ENCODE measurements around the gene GATA1. TPM values are rescaled to one million over a fixed set of nuclear protein-coding genes. Genes with fewer than 3 reads are reported as not detected.

Gene GATA1
- total RNA-seq, 4 donors from 2014 or later, result not detected

DNA sequence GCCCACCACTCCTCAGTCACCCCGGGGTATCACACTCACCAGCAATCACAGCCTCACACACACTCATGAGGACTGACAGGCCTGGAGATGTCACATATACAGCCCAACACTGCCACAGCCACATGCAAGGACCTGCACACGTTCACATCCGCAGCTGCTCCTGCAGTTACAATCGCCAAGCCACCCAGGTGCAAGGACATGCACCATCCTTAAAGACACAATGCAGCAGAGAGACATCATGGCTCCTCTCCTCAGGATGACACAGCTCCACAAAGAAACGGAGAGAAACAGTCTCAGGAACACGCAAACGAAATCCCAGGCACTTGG lies 48.0 kb downstream of the GATA1 start:
- intact Hi-C loops (cut with DNase I; ENCODE audit: low total_unique reads), result no loop called here
- DNase-seq (ENCODE audit: low spot score in 2 of 2), result no peak
- WGBS, 2 donors, result 3 to 41% methylated on average over 5 to 7 of the region's 7 CpGs
- TF ChIP-seq POLR2A (IDR thresholded peaks at IDR 0.05), result no peak
- TF ChIP-seq, protein P1, sequence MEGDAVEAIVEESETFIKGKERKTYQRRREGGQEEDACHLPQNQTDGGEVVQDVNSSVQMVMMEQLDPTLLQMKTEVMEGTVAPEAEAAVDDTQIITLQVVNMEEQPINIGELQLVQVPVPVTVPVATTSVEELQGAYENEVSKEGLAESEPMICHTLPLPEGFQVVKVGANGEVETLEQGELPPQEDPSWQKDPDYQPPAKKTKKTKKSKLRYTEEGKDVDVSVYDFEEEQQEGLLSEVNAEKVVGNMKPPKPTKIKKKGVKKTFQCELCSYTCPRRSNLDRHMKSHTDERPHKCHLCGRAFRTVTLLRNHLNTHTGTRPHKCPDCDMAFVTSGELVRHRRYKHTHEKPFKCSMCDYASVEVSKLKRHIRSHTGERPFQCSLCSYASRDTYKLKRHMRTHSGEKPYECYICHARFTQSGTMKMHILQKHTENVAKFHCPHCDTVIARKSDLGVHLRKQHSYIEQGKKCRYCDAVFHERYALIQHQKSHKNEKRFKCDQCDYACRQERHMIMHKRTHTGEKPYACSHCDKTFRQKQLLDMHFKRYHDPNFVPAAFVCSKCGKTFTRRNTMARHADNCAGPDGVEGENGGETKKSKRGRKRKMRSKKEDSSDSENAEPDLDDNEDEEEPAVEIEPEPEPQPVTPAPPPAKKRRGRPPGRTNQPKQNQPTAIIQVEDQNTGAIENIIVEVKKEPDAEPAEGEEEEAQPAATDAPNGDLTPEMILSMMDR (IDR thresholded peaks at IDR 0.05), result no peak
- no peak overlapping the region for H3K4me3 ChIP-seq (ENCODE audit: low read depth, poor library complexity, severe bottlenecking)

DNA sequence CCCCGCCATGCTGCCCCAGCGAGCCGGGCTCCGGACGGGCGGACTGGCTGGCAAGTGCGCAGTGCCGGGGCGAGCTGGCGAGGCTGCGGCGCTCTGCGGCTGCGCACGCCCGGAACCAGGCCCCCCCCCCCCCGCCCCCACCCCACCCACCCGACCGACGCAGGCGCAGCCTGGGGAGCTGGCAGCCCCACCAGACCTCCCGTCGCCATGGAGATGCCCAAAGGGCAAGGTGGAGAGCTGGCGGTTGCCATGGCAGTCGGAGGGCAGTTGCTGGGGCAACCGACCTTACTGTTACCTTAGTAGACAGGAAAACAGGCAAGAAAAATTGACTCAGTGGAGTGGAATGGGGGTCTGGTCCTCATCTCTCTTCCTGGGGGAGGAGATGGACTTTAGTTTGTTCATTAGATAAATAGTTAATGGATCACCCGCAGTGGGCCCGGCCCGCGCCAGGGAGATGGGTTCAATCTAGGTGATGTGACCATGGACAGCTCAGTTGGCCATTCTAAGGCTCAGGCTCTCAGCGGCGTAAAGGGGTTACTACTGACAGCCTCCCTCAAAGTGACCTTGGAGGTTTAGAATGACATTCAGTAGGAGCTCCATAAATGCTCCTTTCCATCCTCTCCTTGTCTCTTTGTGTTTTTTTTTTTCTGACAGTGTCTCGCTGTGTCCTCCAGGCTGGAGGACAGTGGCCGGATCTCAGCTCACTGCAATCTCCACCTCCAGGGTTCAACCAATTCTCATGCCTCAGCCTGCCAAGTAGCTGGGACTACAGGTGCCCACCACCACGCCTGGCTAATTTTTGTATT lies 49.3 kb downstream of the GATA1 start, which contains the start of gene PCSK1N:
Gene PCSK1N (minus strand): TSS at position 87 of the 806 bp plus-strand sequence. CDS start 78 bp downstream, at position 9.
- DNase-seq (ENCODE audit: low spot score in 2 of 2), result no peak
- no peak within 1 kb of the TSS for H3K4me3 ChIP-seq (ENCODE audit: low read depth, poor library complexity, severe bottlenecking)
- TF ChIP-seq POLR2A (IDR thresholded peaks at IDR 0.05), result no peak
- TF ChIP-seq, protein P1 (IDR thresholded peaks at IDR 0.05), result no peak
- WGBS, 2 donors, result 51 to 59% methylated on average over 9 to 18 of the region's 35 CpGs
- intact Hi-C loops (cut with DNase I; ENCODE audit: low total_unique reads), result no loop called here

DNA sequence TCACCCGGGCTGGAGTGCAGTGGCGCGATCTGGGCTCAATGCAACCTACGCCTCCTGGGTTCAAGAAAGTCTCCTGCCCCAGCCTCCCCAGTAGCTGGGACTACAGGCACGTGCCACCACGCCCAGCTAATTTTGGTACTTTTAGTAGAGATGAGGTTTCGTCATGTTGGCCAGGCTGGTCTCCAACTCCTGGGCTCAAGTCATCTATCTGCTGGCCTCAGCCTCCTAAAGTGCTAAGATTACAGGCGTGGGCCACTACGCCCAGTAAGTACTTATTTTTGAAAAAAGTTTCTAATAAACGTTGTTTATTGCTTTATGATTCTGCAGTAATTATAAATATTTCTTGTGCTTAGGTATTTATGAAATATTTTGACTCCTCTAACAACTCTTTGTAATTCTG lies 53.3 kb downstream of the GATA1 start:
- DNase-seq (ENCODE audit: low spot score in 2 of 2), result no peak
- no peak overlapping the region for H3K4me3 ChIP-seq (ENCODE audit: low read depth, poor library complexity, severe bottlenecking)
- WGBS, 2 donors, result 79 to 89% methylated on average over 10 of the region's 10 CpGs
- intact Hi-C loops (cut with DNase I; ENCODE audit: low total_unique reads), result no loop called here
- TF ChIP-seq, protein P1 (IDR thresholded peaks at IDR 0.05), result no peak
- no peak for TF ChIP-seq POLR2A (IDR thresholded peaks at IDR 0.05)

Other genes with a start within 250 kb of the GATA1 start
- gene TBC1D25, start 246.9 kb upstream of the GATA1 start, total RNA-seq, result 10 to 100 TPM; 11.6 to 43.8 (median 16.2) TPM
- gene RBM3, start 212.1 kb upstream of the GATA1 start, total RNA-seq, result 100 to 1,000 TPM; 162 to 207 (median 198) TPM
- gene WDR13, start 189.1 kb upstream of the GATA1 start, total RNA-seq, result 100 to 1,000 TPM in 3 of 4 donors, 10 to 100 TPM in 1; 87.8 to 143 (median 121) TPM
- gene WAS, start 102.8 kb upstream of the GATA1 start, total RNA-seq, result 1 to 10 TPM; 1.3 to 4.1 (median 3.2) TPM
- 10 to 100 TPM in 1 of 4 donors, 1 to 10 TPM in 3; 6.7 to 15.0 (median 9.2) TPM for gene SUV39H1, start 89.9 kb upstream of the GATA1 start, total RNA-seq
- gene GLOD5, start 24.8 kb upstream of the GATA1 start, total RNA-seq, result not detected
- 10 to 100 TPM; 55.3 to 90.2 (median 67.9) TPM for gene HDAC6, start 15.5 kb downstream of the GATA1 start, total RNA-seq
- not detected for gene ERAS, start 39.9 kb downstream of the GATA1 start, total RNA-seq
- 10 to 100 TPM in 2 of 4 donors, 1 to 10 TPM in 2; 2.9 to 16.7 (median 8.5) TPM for gene PCSK1N, start 49.0 kb downstream of the GATA1 start, total RNA-seq
- gene TIMM17B, start 111.2 kb downstream of the GATA1 start, total RNA-seq, result 10 to 100 TPM; 37.1 to 46.2 (median 42.2) TPM
- gene PQBP1, start 111.3 kb downstream of the GATA1 start, total RNA-seq, result 10 to 100 TPM; 68.0 to 88.6 (median 73.6) TPM
- 10 to 100 TPM; 14.0 to 27.9 (median 25.4) TPM for gene SLC35A2, start 125.1 kb downstream of the GATA1 start, total RNA-seq
- gene PIM2, start 132.4 kb downstream of the GATA1 start, total RNA-seq, result 10 to 100 TPM in 1 of 4 donors, 1 to 10 TPM in 3; 5.2 to 10.3 (median 8.3) TPM
- gene OTUD5, start 171.0 kb downstream of the GATA1 start, total RNA-seq, result 10 to 100 TPM; 47.2 to 66.8 (median 53.6) TPM
- gene KCND1, start 185.3 kb downstream of the GATA1 start, total RNA-seq, result under 1 TPM; 0.08 to 0.72 (median 0.33) TPM
- 10 to 100 TPM; 30.0 to 43.7 (median 32.4) TPM for gene GRIPAP1, start 215.7 kb downstream of the GATA1 start, total RNA-seq